GM21786 (cell line): Measurements from ENCODE around the gene ZBTB45.
A peak's percentile ranks its signal among the peaks of the same experiment; 100 is the strongest.

Experiments
- ATAC-seq: cut with Tn5 transposase; IDR thresholded peaks from one replicate; pipeline ENCODE4 v1.9.1; 2021; ENCODE audit not compliant: unreplicated experiment

The ZBTB45 gene

GRCh38 chr19:58519355-58520256, at the start of gene ZBTB45:
Gene ZBTB45, minus strand, starts transcription at chr19:58519810. Its CDS starts 2,137 bp downstream, at chr19:58517673.
- peak; percentile 73 for ATAC-seq

GRCh38 chr19:58568453-58569130, 49.0 kb upstream of the ZBTB45 start:
- no peak for ATAC-seq

- no peak for ATAC-seq
Observed at GRCh38 chr19:58566989-58567388, 47.4 kb upstream of the ZBTB45 start.

- ATAC-seq: no peak
Observed at GRCh38 chr19:58563823-58564222, 44.2 kb upstream of the ZBTB45 start.

GRCh38 chr19:58563034-58563573, 43.5 kb upstream of the ZBTB45 start:
- ATAC-seq: no peak

GRCh38 chr19:58562122-58563033, 42.8 kb upstream of the ZBTB45 start:
- no peak for ATAC-seq

GRCh38 chr19:58561373-58562121, 41.9 kb upstream of the ZBTB45 start:
- no peak for ATAC-seq

- no peak for ATAC-seq
Observed at GRCh38 chr19:58560921-58561320, 41.3 kb upstream of the ZBTB45 start.

GRCh38 chr19:58560007-58560887, 40.6 kb upstream of the ZBTB45 start:
- no peak for ATAC-seq

GRCh38 chr19:58559275-58560006, 39.8 kb upstream of the ZBTB45 start:
- ATAC-seq: peak; percentile 18

- ATAC-seq: peak; percentile 54
Observed at GRCh38 chr19:58558623-58559274, 39.1 kb upstream of the ZBTB45 start.

- no peak for ATAC-seq
Observed at GRCh38 chr19:58558066-58558622, 38.5 kb upstream of the ZBTB45 start, which contains the start of gene UBE2M. Gene UBE2M, minus strand, starts transcription at chr19:58558611. Its CDS starts 230 bp downstream, at chr19:58558381.

GRCh38 chr19:58557221-58558065, 37.8 kb upstream of the ZBTB45 start:
- ATAC-seq: no peak

- no peak for ATAC-seq
Observed at GRCh38 chr19:58556622-58557220, 37.1 kb upstream of the ZBTB45 start.

- no peak for ATAC-seq
Observed at GRCh38 chr19:58555920-58556621, 36.5 kb upstream of the ZBTB45 start.
